GM23338 (cell line): ENCODE data around the gene GOLGA8M. TPM values are rescaled to one million over a fixed set of nuclear protein-coding genes. Genes with fewer than 3 reads are reported as not detected.
A peak's percentile ranks its signal among the peaks of the same experiment; 100 is the strongest.
"Not testable (repeated sequence)": the region's sequence is repeated elsewhere in the genome, so short reads cannot be mapped to it uniquely, and the experiment has no call there.

Experiments
- ATAC-seq: fragments of 200-7000 bp; cut with Tn5 transposase; 3 replicates; pipeline ENCODE4 v1.9.1; 2020
- DNase-seq: peaks from one replicate; pipeline ENCODE4 v3.0.0-alpha.2; 2015; ENCODE audit warnings: low spot score
- H2AFZ ChIP-seq: fragments of 200-600 bp; sonication (generic); 2 replicates; pipeline ENCODE4 v1.8.0; 2016; ENCODE audit warnings: antibody characterized with exemption, mild to moderate bottlenecking, moderate library complexity
- H3F3A ChIP-seq: fragments of 200-600 bp; sonication (generic); replicated peaks from 2 replicates; pipeline ENCODE4 v1.8.0; 2017; ENCODE audit warnings: antibody characterized with exemption, mixed run types, low read depth
- H3K27ac ChIP-seq: fragments of 200-600 bp; sonication (generic); 2 replicates; pipeline ENCODE4 v1.6.1; 2016; ENCODE audit warnings: low read depth
- H3K27me3 ChIP-seq: fragments of 200-600 bp; sonication (generic); 2 replicates; pipeline ENCODE4 v1.8.0; 2016; ENCODE audit warnings: mild to moderate bottlenecking, mixed run types, moderate library complexity; ENCODE audit not compliant: insufficient read depth
- H3K36me3 ChIP-seq: fragments of 200-600 bp; sonication (generic); 2 replicates; pipeline ENCODE4 v1.8.0; 2016; ENCODE audit warnings: mild to moderate bottlenecking; ENCODE audit not compliant: insufficient read depth
- H3K4me1 ChIP-seq: fragments of 200-600 bp; sonication (generic); 2 replicates; pipeline ENCODE4 v1.8.0; 2016; ENCODE audit warnings: mild to moderate bottlenecking, moderate library complexity; ENCODE audit not compliant: insufficient read depth
- H3K4me2 ChIP-seq: fragments of 200-600 bp; sonication (generic); 2 replicates; pipeline ENCODE4 v1.7.1; 2017; ENCODE audit warnings: mixed run types
- H3K4me3 ChIP-seq: fragments of 200-600 bp; sonication (generic); 2 replicates; pipeline ENCODE4 v1.6.1; 2016; ENCODE audit warnings: mixed run types
- H3K79me2 ChIP-seq: fragments of 200-600 bp; sonication (generic); replicated peaks from 2 replicates; pipeline ENCODE4 v1.8.0; 2017; ENCODE audit warnings: mild to moderate bottlenecking; ENCODE audit not compliant: insufficient read depth
- H3K9me2 ChIP-seq: fragments of 200-600 bp; sonication (generic); 2 replicates; pipeline ENCODE4 v1.8.0; 2017; ENCODE audit not compliant: insufficient read depth
- H4K20me1 ChIP-seq: fragments of 200-600 bp; sonication (generic); replicated peaks from 2 replicates; pipeline ENCODE4 v1.8.0; 2017; ENCODE audit warnings: mild to moderate bottlenecking; ENCODE audit not compliant: insufficient read depth
- H3K27ac Mint-ChIP-seq: 2 replicates; pipeline ENCODE4 v1.8.0; 2020; ENCODE audit warnings: inconsistent platforms, mild to moderate bottlenecking, moderate library complexity, mixed read lengths
- H3K27me3 Mint-ChIP-seq: 3 replicates; pipeline ENCODE4 v1.8.0; 2022; ENCODE audit warnings: low read depth, mild to moderate bottlenecking, moderate library complexity, mixed read lengths, inconsistent platforms; ENCODE audit not compliant: insufficient read depth, poor library complexity
- H3K36me3 Mint-ChIP-seq: 3 replicates; pipeline ENCODE4 v1.8.0; 2021; ENCODE audit warnings: low read depth, mild to moderate bottlenecking, inconsistent platforms, moderate library complexity, mixed read lengths
- H3K4me1 Mint-ChIP-seq: 3 replicates; pipeline ENCODE4 v1.8.0; 2020; ENCODE audit warnings: mild to moderate bottlenecking, inconsistent platforms, mixed read lengths
- H3K4me3 Mint-ChIP-seq: 3 replicates; pipeline ENCODE4 v1.8.0; 2021; ENCODE audit warnings: moderate library complexity, mild to moderate bottlenecking, inconsistent platforms, mixed read lengths
- H3K9me3 Mint-ChIP-seq: 3 replicates; pipeline ENCODE4 v1.8.0; 2020; ENCODE audit warnings: moderate library complexity, mild to moderate bottlenecking, inconsistent platforms, mixed read lengths
- long read RNA-seq: library from polyadenylated mRNA; unstranded; transcript quantifications from one replicate; pipeline ENCODE4 v2.0.0, GENCODE V29; 2020; ENCODE audit not compliant: unreplicated experiment
- polyA plus RNA-seq: library from polyadenylated mRNA; unstranded; fragments of >200 nt; fragmentation: Nextera tagmentation; extraction: Ambion mirVana; gene quantifications from 2 replicates; pipeline ENCODE4 v1.2.1, GENCODE V29; 2016
- total RNA-seq: library from RNA; depleted of rRNA; stranded (reverse); fragments of >200 nt; shearing (Covaris generic); gene quantifications from 2 replicates; pipeline ENCODE4 v1.2.3, GENCODE V29; 2014; rRNA removed

Gene GOLGA8M
- total RNA-seq: not detected in 2 replicates
- not detected in 2 replicates for polyA plus RNA-seq
- long read RNA-seq: 0 reads

- H3F3A ChIP-seq, H3K27ac ChIP-seq, H3K27me3 ChIP-seq, H3K4me1 ChIP-seq, H3K27ac Mint-ChIP-seq, DNase-seq, H3K36me3 ChIP-seq, H4K20me1 ChIP-seq, H3K79me2 ChIP-seq, H3K4me3 Mint-ChIP-seq, H2AFZ ChIP-seq, ATAC-seq, H3K9me3 Mint-ChIP-seq, H3K4me3 ChIP-seq, H3K9me2 ChIP-seq, H3K4me1 Mint-ChIP-seq, H3K27me3 Mint-ChIP-seq, H3K4me2 ChIP-seq, H3K36me3 Mint-ChIP-seq: not testable (repeated sequence)
Observed at GRCh38 chr15:28712270-28712669, at the start of gene GOLGA8M. TSS of gene GOLGA8M (minus strand) at chr15:28712421. CDS start at chr15:28712323, 98 bp downstream.

GRCh38 chr15:28742890-28743289 lies 30.7 kb upstream of the GOLGA8M start:
- not testable (repeated sequence) for H3K4me1 ChIP-seq, H3K27ac ChIP-seq, H3K9me3 Mint-ChIP-seq, H3K36me3 ChIP-seq, H2AFZ ChIP-seq, H3K36me3 Mint-ChIP-seq, H3F3A ChIP-seq, H4K20me1 ChIP-seq, H3K27ac Mint-ChIP-seq, H3K4me3 ChIP-seq, H3K27me3 Mint-ChIP-seq, DNase-seq, H3K79me2 ChIP-seq, H3K4me1 Mint-ChIP-seq, H3K4me2 ChIP-seq, H3K9me2 ChIP-seq, ATAC-seq, H3K4me3 Mint-ChIP-seq
- H3K27me3 ChIP-seq: peaks cover 11% of the 10 kb centered on the region

GRCh38 chr15:28738590-28739292 lies 26.5 kb upstream of the GOLGA8M start:
- H3K27me3 Mint-ChIP-seq, H3F3A ChIP-seq, DNase-seq, H4K20me1 ChIP-seq, H3K36me3 ChIP-seq, H2AFZ ChIP-seq, ATAC-seq, H3K36me3 Mint-ChIP-seq, H3K4me1 Mint-ChIP-seq, H3K79me2 ChIP-seq, H3K9me2 ChIP-seq, H3K9me3 Mint-ChIP-seq, H3K27ac ChIP-seq, H3K27ac Mint-ChIP-seq, H3K4me1 ChIP-seq: not testable (repeated sequence)
- Histone ChIP-seq H3K27me3 (peaks cover 26% of the 10 kb centered on the region), H3K4me2 (peak overlapping the region; percentile 71), H3K4me3 (peak overlapping the region; percentile 43)
- peak overlapping the region; percentile 71 for H3K4me3 Mint-ChIP-seq

- H3K4me2 ChIP-seq: peak overlapping the region; percentile 71
- not testable (repeated sequence) for H3K27ac ChIP-seq, DNase-seq, H2AFZ ChIP-seq, H3K4me1 Mint-ChIP-seq, H4K20me1 ChIP-seq, H3K27ac Mint-ChIP-seq, H3K9me2 ChIP-seq, H3K4me1 ChIP-seq, H3F3A ChIP-seq, H3K36me3 ChIP-seq, H3K79me2 ChIP-seq, H3K9me3 Mint-ChIP-seq, H3K27me3 Mint-ChIP-seq, H3K36me3 Mint-ChIP-seq
- H3K27me3 ChIP-seq: peaks cover 26% of the 10 kb centered on the region
- H3K4me3 Mint-ChIP-seq: peak overlapping the region; percentile 71
- H3K4me3 ChIP-seq: peak overlapping the region; percentile 48
- peak; percentile 81 for ATAC-seq
Observed at GRCh38 chr15:28738200-28738561, 26.0 kb upstream of the GOLGA8M start.

- Histone ChIP-seq H3K4me3 (peak overlapping the region; percentile 48), H3K27me3 (peaks cover 26% of the 10 kb centered on the region), H3K4me2 (peak overlapping the region; percentile 72)
- H3K27me3 Mint-ChIP-seq, H3K4me1 ChIP-seq, H3K36me3 ChIP-seq, H4K20me1 ChIP-seq, H3K4me1 Mint-ChIP-seq, H3K27ac Mint-ChIP-seq, H3K36me3 Mint-ChIP-seq, H3K27ac ChIP-seq, H3K9me2 ChIP-seq, H2AFZ ChIP-seq, H3K9me3 Mint-ChIP-seq, H3F3A ChIP-seq, DNase-seq, H3K79me2 ChIP-seq: not testable (repeated sequence)
- H3K4me3 Mint-ChIP-seq: peak overlapping the region; percentile 63; the same call in 2 of the 3 replicates
- ATAC-seq: peak; percentile 94
Observed at GRCh38 chr15:28737521-28738199, 25.4 kb upstream of the GOLGA8M start.
